Activated CD4-positive, alpha-beta memory T cell treated with anti-CD3 and anti-CD28 coated beads for 36 hours (primary cell): Measurements from ENCODE around the gene C17orf58. TPM values are rescaled to one million over a fixed set of nuclear protein-coding genes. Genes with fewer than 3 reads are reported as not detected.

Experiments
- CTCF ChIA-PET: fragments of 350-600 bp; sonication (Branson Sonifier 250); formaldehyde crosslinking; loops from one replicate; lab custom pipeline; 2021; ENCODE audit warnings: antibody characterized with exemption, inconsistent platforms; lab: Charles Lee
- POLR2A ChIA-PET: fragments of 350-600 bp; sonication (Branson Sonifier 250); formaldehyde crosslinking; loops from one replicate; lab custom pipeline; 2021; ENCODE audit warnings: antibody characterized with exemption; lab: Charles Lee
- DNase-seq: peaks from one replicate; pipeline ENCODE4 v3.0.0-alpha.2; 2020
- H3K27ac Mint-ChIP-seq: one replicate; pipeline ENCODE4 v1.8.0; 2021; ENCODE audit warnings: mixed read lengths
- H3K27me3 Mint-ChIP-seq: one replicate; pipeline ENCODE4 v1.8.0; 2021; ENCODE audit warnings: mixed read lengths
- H3K36me3 Mint-ChIP-seq: one replicate; pipeline ENCODE4 v1.8.0; 2021; ENCODE audit warnings: mixed read lengths
- H3K4me1 Mint-ChIP-seq: one replicate; pipeline ENCODE4 v1.8.0; 2021; ENCODE audit warnings: low read depth, mixed read lengths
- H3K4me3 Mint-ChIP-seq: one replicate; pipeline ENCODE4 v1.8.0; 2021; ENCODE audit warnings: mild to moderate bottlenecking, mixed read lengths
- H3K9me3 Mint-ChIP-seq: one replicate; pipeline ENCODE4 v1.8.0; 2021; ENCODE audit warnings: mixed read lengths
- intact Hi-C: fragments of 100-400 bp; cut with micrococcal nuclease; formaldehyde crosslinking; loops from one replicate; pipeline ENCODE4 v1.15.1; 2023
- total RNA-seq, 2 experiments: library from RNA; stranded (reverse); gene quantifications; one replicate each; pipeline ENCODE4 v1.2.3, GENCODE V29; 2021

C17orf58 gene
- total RNA-seq, 2 experiments from 2014 or later, result 29.8 to 31.1 TPM

- no peaks in the 10 kb centered on the region for H3K27me3 Mint-ChIP-seq
- H3K4me1 Mint-ChIP-seq, result no peaks in the 10 kb centered on the region
- no peak overlapping the region for H3K27ac Mint-ChIP-seq
- no peak overlapping the region for H3K4me3 Mint-ChIP-seq
- POLR2A ChIA-PET, result no interaction called here
- DNase-seq, result no peak
- intact Hi-C loops, result no loop called here
- H3K36me3 Mint-ChIP-seq, result peaks cover 26% of the 10 kb centered on the region
- no peaks in the 10 kb centered on the region for H3K9me3 Mint-ChIP-seq
- CTCF ChIA-PET, result no interaction called here
Measured at GRCh38 chr17:67947325-67947813, 48.9 kb downstream of the C17orf58 start.

GRCh38 chr17:67946513-67946912 lies 49.8 kb downstream of the C17orf58 start:
- CTCF ChIA-PET, result no interaction called here
- POLR2A ChIA-PET, result no interaction called here
- no peaks in the 10 kb centered on the region for H3K9me3 Mint-ChIP-seq
- H3K27me3 Mint-ChIP-seq, result no peaks in the 10 kb centered on the region
- H3K27ac Mint-ChIP-seq, result no peak overlapping the region
- peaks cover 31% of the 10 kb centered on the region for H3K36me3 Mint-ChIP-seq
- DNase-seq, result no peak
- intact Hi-C loops, result no loop called here
- H3K4me1 Mint-ChIP-seq, result no peaks in the 10 kb centered on the region
- H3K4me3 Mint-ChIP-seq, result no peak overlapping the region

DNA sequence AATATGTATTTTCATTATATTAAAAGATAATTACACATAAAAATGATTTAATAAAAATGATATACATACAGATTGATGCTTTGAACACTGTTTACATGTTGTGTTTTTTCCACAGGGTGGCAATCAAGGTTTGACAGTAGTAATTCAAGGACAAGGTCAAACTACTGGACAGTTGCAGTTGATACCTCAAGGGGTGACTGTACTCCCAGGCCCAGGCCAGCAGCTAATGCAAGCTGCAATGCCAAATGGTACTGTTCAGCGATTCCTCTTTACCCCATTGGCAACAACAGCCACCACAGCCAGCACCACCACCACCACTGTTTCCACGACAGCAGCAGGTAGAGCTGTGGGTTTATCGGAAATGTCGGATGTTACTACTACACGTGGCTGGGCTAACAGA lies 52.2 kb downstream of the C17orf58 start:
- H3K36me3 Mint-ChIP-seq, result peaks cover 36% of the 10 kb centered on the region
- H3K4me3 Mint-ChIP-seq, result no peak overlapping the region
- DNase-seq, result no peak
- no peaks in the 10 kb centered on the region for H3K27me3 Mint-ChIP-seq
- ChIA-PET CTCF (interaction anchor here (1.2 to 1.6 kb wide), 2 partner anchors 66 to 75 kb away, joined by 3 to 4 read pairs; no protein-coding TSS in a partner anchor), POLR2A (interaction anchor here (0.5 kb wide), 1 partner anchor 22 kb away, joined by 4 read pairs; no protein-coding TSS in a partner anchor)
- H3K27ac Mint-ChIP-seq, result no peak overlapping the region
- no peaks in the 10 kb centered on the region for H3K4me1 Mint-ChIP-seq
- H3K9me3 Mint-ChIP-seq, result no peaks in the 10 kb centered on the region
- intact Hi-C loops, result no loop called here

DNA sequence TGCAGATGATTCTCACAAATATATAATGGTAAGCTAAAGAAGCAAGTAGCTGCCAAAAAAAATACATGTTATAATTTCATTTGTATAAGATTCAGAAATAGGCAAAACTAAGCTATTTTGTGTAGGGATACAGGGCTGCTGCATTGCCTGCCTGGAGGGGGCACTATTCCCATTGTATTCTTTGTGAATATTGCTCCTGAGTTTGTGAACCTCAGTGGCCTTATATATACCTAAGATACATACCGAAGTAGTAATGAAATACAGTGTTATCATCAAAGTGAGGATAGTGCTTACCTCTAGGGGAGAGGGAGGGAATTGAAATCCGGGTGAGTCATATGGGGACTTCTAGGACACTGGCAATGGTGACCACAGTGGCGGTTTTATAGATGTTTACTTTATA lies 53.5 kb downstream of the C17orf58 start:
- Mint-ChIP-seq H3K27ac (no peak overlapping the region), H3K9me3 (no peaks in the 10 kb centered on the region), H3K27me3 (no peaks in the 10 kb centered on the region), H3K36me3 (peaks cover 32% of the 10 kb centered on the region), H3K4me1 (no peaks in the 10 kb centered on the region), H3K4me3 (no peak overlapping the region)
- DNase-seq, result no peak
- ChIA-PET POLR2A (no interaction called here), CTCF (interaction anchor here (0.5 to 1.6 kb wide), 9 partner anchors 15 to 523 kb away, joined by 3 to 6 read pairs (median 3); no protein-coding TSS in a partner anchor)
- intact Hi-C loops, result no loop called here

Other genes starting within 250 kb of the C17orf58 start
- gene BPTF, start 171.0 kb downstream of the C17orf58 start, total RNA-seq, result 10 to 100 TPM; 67.6 to 71.4 TPM
- 100 to 1,000 TPM; 225 to 229 TPM for gene KPNA2, start 39.3 kb upstream of the C17orf58 start, total RNA-seq